HG02840 (cell line): ENCODE measurements around the gene MT1E.
"Not testable (repeated sequence)": the region's sequence is repeated elsewhere in the genome, so short reads cannot be mapped to it uniquely, and the experiment has no call there.

Source experiments
- ATAC-seq: cut with Tn5 transposase; IDR thresholded peaks from one replicate; pipeline ENCODE4 v1.9.1; 2021; ENCODE audit warnings: mild to moderate bottlenecking, moderate library complexity, moderate number of reproducible peaks; ENCODE audit not compliant: unreplicated experiment, low FRiP score

The MT1E gene

GRCh38 chr16:56606476-56607108, 19.0 kb upstream of the MT1E start:
- no peak for ATAC-seq

- no peak for ATAC-seq
Measured at GRCh38 chr16:56607109-56607618, 18.4 kb upstream of the MT1E start.

GRCh38 chr16:56607675-56608042, 17.9 kb upstream of the MT1E start:
- no peak for ATAC-seq

GRCh38 chr16:56608043-56608875, 17.3 kb upstream of the MT1E start, which contains the start of gene MT2A:
MT2A (plus strand) TSS chr16:56608584; CDS start chr16:56608656, 72 bp downstream.
- peak; percentile 72 for ATAC-seq

GRCh38 chr16:56608876-56609462, 16.6 kb upstream of the MT1E start:
- ATAC-seq, result no peak

- ATAC-seq, result no peak
Measured at GRCh38 chr16:56609463-56609921, 16.1 kb upstream of the MT1E start.

GRCh38 chr16:56610017-56610608, 15.5 kb upstream of the MT1E start:
- ATAC-seq, result no peak

- ATAC-seq, result no peak
Measured at GRCh38 chr16:56610609-56611111, 14.9 kb upstream of the MT1E start.

- ATAC-seq, result no peak
Measured at GRCh38 chr16:56611281-56611833, 14.2 kb upstream of the MT1E start.

GRCh38 chr16:56613706-56614105, 11.9 kb upstream of the MT1E start:
- no peak for ATAC-seq

- ATAC-seq, result no peak
Measured at GRCh38 chr16:56614549-56614991, 11.0 kb upstream of the MT1E start.

- no peak for ATAC-seq
Measured at GRCh38 chr16:56615353-56615752, 10.2 kb upstream of the MT1E start.

- no peak for ATAC-seq
Measured at GRCh38 chr16:56616608-56617211, 8.9 kb upstream of the MT1E start.

GRCh38 chr16:56617212-56618085, 8.1 kb upstream of the MT1E start:
- ATAC-seq, result no peak

GRCh38 chr16:56618138-56618537, 7.4 kb upstream of the MT1E start:
- no peak for ATAC-seq

GRCh38 chr16:56620339-56620897, 5.2 kb upstream of the MT1E start:
- ATAC-seq, result no peak

GRCh38 chr16:56621665-56622445, 3.7 kb upstream of the MT1E start:
- ATAC-seq, result not testable (repeated sequence)

- not testable (repeated sequence) for ATAC-seq
Measured at GRCh38 chr16:56623184-56623583, 2.4 kb upstream of the MT1E start.
